SK-N-SH treated with all-trans-retinoic acid at 6 μM for 48 hours (cell line): ENCODE results near the gene CYP26A1.

Experiments used
- TOX ChIP-seq: fragments of 250-450 bp; sonication (Bioruptor Pico); IDR thresholded peaks from 2 replicates; pipeline ENCODE4 v1.8.0; 2021; ENCODE audit warnings: mild to moderate bottlenecking, moderate library complexity, borderline replicate concordance
- ZFP3 ChIP-seq: fragments of 250-450 bp; sonication (Bioruptor Pico); IDR thresholded peaks from 2 replicates; pipeline ENCODE4 v1.5.0; 2020; ENCODE audit warnings: mild to moderate bottlenecking, moderate library complexity
- TF ChIP-seq, protein P1 (sequence below): fragments of 250-450 bp; sonication (Bioruptor Pico); IDR thresholded peaks from 2 replicates; pipeline ENCODE4 v1.8.0; 2020; ENCODE audit warnings: mild to moderate bottlenecking, moderate library complexity, borderline replicate concordance

DNA sequence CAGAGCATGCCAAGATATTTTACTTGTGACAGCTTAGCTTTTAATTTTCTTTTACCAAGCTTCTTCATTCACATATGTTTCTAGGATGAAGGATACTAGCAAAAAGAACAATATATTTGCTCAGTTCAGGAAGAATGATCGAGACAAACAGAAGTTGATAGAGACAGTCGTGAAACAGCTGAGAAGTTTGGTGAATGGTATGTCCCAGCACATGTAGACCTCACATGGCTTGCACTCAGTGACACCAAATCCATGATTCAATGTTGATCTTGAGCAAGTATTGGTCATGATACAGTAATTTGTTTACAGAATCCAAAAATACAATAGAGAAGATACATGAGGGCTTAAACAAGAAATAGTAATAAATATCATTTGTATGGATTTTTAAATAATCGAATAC, 15.6 kb upstream of the CYP26A1 start:
- TF ChIP-seq, protein P1, sequence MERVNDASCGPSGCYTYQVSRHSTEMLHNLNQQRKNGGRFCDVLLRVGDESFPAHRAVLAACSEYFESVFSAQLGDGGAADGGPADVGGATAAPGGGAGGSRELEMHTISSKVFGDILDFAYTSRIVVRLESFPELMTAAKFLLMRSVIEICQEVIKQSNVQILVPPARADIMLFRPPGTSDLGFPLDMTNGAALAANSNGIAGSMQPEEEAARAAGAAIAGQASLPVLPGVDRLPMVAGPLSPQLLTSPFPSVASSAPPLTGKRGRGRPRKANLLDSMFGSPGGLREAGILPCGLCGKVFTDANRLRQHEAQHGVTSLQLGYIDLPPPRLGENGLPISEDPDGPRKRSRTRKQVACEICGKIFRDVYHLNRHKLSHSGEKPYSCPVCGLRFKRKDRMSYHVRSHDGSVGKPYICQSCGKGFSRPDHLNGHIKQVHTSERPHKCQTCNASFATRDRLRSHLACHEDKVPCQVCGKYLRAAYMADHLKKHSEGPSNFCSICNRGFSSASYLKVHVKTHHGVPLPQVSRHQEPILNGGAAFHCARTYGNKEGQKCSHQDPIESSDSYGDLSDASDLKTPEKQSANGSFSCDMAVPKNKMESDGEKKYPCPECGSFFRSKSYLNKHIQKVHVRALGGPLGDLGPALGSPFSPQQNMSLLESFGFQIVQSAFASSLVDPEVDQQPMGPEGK: no peak
- TF ChIP-seq TOX (no peak), ZFP3 (CRISPR knock-in tag) (no peak)
